Activated CD4-positive, alpha-beta T cell treated with anti-CD3 and anti-CD28 coated beads, Interleukin-2, Interleukin-4, amounts not matched to agents 100 ng/mL and 50 ng/mL, durations not matched to agents 16 hours and 8 hours (primary cell): Measurements from ENCODE around the gene SLC9A5.

Experiments used
- DNase-seq: peaks from one replicate; pipeline ENCODE4 v3.0.0-alpha.2; 2020; ENCODE audit warnings: low spot score

The SLC9A5 gene

DNA sequence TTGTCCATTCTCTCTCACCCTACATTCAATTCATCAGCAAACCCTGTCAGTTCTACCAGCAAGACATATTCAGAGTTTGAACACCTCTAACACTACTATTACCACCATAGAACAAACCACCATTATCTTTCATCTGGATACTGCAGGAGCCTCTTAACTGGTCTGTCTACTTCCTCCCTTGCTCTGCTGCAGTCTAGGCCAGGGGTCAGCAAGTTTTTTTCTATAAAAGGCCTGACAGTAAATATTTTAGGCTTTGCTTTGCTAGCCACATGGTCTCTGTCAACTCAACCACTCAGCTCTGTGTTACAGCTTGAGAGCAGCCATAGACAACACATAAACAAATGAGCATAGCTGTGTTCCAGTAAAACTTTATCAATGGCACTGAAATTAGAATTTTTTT lies 63.9 kb downstream of the SLC9A5 start:
- no peak for DNase-seq

DNA sequence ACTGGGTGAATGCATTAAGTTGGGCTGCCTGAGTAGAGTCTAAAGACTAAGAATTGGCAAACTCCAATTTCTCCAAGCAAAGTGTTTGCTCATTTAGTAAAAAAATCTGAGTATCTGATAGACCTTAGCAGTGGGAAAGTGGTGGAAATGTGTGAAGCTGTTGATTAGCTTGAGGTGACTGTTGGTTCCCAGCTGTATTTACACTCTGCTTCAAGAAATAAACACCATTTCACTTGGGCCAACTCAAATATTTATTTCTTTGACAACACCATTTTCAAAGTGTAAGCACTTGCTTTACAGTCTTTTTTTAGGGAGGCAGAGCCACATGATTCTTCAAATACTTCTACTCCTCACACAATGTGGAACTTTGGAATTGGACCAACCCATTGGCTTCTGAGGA lies 69.1 kb downstream of the SLC9A5 start:
- no peak for DNase-seq
